HG02763 (cell line): ENCODE results near the gene HIVEP3.

Experiments
- ATAC-seq: cut with Tn5 transposase; IDR thresholded peaks from one replicate; pipeline ENCODE4 v1.9.1; 2021; ENCODE audit warnings: mild to moderate bottlenecking, moderate library complexity; ENCODE audit not compliant: unreplicated experiment

HIVEP3 gene

DNA sequence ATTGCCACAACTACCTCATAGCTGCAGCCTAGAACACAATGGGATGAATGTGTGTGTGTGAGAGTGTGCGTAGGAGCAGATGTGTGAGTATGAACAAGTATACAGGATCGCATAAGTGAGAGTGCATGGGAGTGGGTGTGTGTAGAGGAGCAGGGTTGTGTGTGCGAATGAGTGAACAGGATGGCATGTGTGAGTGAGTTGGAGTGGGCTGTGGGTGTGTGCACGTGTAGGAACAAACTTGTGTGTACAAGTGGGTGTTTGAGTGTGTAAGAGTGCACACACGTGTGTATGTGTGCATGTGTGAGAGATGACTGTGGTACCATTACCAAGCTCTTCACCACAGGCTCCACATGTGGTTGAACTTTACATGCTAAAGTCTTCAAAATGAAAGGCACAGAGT lies 258.8 kb downstream of the HIVEP3 start:
- ATAC-seq = no peak

DNA sequence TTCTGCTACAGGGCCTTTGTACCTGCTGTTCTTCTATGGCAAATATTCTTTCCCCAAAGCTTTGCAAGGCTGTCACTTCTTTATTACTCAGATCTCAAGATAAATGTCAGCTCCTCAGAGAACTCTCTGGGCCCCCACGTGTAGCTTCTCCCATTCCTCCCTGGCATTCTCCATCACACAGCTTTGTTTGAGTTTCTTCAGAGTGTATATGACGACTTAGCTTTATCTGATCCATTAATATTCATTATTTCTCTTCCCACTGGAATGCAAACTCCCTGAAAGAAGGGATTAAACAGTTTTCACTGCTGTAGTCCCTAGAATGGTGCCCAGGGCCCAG lies 259.6 kb downstream of the HIVEP3 start:
- no peak for ATAC-seq

DNA sequence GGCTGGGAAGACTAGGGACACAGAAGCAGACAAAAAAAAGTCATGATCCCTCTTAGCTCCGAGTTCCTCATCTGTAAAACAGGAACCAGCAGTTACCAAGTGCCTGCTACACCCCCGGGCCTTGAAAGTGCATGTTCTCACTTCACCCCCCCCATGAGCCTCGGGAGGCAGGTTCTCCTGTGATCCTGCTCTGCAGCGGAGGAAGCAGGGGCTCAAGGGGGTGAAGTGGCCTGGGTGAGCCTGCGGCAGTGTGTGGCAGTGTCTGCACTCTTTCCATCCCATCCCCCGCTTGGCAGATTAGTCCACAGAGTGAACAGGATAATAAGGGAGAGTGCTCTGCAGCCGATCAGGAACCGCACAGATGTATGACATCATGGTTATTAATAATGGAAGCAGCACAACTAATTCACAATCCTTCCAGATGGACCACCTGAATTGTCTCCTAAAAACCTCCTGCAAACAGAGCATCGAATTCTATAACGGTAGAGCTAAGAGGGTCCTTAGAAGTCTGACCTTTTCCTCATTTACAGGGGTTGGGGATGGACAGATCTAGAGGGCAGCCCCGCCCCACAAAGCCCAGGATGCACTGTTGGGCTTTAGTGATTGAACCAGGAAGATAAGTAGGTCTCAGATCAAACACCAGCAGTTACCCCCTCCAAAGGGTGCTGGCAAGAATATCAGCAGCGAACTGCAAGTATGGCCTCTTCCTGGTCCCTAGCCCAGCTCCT lies 260.1 kb downstream of the HIVEP3 start:
- ATAC-seq = no peak

DNA sequence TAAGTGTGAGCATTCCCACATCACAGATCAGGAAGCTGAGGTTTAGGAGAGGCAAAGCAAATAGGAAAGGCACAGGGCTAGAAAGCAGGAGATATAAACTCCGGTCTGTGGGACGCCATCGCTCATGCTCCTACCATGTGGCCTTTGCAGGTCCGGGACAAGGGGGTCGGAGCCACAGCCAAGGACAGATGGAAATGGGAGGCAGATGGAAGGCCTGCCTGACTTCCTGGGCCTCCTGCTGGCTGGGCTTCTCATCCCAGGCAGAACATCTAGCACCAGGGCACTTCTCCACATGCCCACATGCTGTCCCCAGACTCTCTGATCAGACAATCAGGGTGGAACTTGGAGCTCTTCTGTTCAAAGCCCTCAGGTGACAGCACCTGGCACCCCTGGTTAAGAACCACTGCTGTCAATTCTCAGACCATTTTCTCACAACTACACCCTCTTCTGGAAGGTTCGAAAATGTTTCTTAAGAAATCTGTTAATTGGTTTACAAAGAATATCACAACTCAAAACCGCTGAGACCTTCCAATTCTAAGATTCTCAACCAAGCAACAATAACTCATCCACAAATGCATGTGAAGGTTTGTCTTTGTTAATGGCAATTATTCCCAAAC lies 260.9 kb downstream of the HIVEP3 start:
- ATAC-seq = no peak

DNA sequence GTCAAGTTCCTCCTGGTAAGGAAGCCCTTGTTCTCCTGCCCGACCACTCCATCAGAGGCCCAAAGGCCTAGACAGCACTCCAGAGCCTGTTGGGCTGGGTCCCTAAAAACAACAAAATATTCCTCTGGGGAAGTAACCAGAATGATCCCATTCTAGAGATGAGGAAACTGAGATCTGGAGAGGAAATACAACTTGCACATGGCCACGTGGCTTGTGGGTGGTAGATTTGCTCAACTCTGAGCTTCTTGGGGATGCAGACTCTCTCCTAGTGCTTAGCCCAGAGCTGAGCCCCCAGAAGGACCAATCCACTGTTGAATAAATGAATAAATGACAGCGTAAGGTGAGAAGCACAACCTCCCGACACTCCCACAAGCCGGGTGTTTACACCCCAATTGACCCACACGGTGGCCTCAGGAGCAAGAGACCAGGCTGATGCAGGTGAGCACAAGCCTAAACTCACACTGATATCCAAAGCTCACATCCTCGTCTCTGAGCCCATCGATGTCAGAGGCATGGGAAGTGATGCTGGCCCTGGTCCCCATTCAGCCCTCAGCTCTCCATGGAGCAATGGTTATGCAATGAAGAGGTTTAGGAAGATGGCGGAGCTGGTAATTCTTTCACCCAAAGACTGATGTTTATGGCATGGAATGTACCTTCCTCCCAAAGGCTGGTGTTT lies 261.8 kb downstream of the HIVEP3 start:
- no peak for ATAC-seq

DNA sequence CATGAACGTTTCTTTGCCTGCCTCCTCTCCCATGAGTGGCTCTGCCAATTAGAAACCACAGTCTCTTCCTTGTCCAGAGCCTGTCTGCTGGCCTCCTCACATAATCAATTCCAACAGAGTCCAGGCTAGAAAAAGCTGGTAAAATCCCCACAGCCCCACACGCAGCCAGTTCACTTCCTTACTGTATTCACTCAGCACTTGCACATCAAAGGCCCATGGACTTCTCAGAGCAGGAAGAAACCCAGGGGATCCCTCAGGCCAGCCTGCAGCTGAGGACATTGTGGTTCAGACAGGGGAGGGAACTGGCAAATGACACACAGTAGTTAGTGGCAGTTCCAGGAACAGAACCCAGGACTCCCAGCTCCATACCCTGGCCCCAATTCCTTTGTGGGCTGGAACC lies 262.7 kb downstream of the HIVEP3 start:
- ATAC-seq = no peak

DNA sequence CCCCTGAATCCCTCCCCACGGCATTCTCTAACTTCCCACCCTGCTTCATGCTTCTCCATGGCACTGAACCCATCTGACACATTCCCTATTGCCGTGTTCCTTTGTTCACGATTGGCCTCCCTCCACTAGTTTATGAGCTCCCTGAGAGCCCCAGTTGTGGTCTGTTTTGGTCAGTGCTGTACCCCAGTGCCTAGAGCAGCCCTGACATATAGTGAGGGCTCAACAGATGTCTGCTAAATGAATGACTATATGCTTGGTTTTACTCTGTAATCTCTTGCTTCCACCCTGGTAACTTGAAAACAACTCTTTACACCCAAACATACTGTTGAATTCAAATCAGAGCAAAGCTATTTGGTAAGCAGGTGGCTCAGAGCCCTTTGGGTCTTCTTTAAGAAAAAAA lies 263.1 kb downstream of the HIVEP3 start:
- no peak for ATAC-seq

DNA sequence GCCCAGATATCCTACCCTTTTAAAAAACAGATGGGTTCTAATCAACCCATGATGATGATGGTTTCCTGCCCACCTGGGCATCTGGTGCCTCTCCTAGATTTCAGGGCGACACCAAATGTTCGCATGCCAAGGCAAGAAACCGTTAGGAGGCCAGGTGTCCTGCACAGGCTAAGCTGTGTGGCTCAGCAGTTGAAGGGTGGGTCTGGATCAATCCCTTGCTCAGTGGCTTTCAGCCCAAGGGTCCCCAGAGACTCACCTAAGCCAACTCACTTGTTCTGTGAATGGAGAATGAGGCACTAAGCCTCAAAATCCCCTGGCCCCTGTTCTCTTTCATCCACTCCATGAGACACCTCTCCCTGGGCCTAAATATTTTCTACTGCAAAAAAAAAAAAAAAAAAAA lies 265.1 kb downstream of the HIVEP3 start:
- no peak for ATAC-seq

DNA sequence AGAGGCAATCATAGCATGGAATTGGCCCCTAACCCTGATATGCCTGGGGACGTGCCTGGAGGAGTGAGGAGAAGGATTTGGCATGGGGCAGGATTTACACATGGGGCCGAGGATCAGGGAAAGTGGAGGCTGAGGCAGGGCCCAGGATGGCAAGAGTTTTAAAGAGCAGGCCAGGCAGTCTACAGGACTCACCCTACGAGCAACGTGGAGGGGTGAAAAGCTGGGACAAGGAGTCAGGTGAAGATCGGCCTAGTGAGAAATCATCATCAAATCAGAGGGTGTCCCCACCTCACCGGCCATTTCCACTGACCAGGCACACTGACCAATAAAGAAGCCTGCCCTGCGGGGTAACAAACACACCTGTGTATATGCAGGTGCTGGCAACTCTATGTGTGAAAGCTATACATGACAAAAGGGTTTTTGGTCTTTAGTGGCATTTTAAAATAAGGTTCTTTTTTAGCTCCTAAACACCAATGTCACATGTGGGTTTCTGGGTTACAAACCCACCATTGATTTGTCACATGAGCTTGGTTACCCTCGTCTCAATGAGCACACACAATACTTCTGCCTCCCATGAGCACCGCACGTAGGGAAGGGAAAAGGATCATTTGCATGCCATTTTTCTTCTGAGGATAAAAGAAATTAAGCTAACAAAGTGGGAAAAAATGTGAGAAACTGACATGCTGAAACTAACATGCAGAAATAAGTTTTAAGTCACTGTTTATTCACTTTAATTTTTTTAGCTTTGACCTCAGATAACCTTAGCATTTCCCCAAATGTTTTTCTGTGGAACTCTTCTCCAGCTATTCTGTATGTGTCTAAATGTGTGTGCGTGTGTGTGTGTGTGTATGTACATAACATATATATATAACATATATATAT lies 266.1 kb downstream of the HIVEP3 start:
- ATAC-seq = no peak

DNA sequence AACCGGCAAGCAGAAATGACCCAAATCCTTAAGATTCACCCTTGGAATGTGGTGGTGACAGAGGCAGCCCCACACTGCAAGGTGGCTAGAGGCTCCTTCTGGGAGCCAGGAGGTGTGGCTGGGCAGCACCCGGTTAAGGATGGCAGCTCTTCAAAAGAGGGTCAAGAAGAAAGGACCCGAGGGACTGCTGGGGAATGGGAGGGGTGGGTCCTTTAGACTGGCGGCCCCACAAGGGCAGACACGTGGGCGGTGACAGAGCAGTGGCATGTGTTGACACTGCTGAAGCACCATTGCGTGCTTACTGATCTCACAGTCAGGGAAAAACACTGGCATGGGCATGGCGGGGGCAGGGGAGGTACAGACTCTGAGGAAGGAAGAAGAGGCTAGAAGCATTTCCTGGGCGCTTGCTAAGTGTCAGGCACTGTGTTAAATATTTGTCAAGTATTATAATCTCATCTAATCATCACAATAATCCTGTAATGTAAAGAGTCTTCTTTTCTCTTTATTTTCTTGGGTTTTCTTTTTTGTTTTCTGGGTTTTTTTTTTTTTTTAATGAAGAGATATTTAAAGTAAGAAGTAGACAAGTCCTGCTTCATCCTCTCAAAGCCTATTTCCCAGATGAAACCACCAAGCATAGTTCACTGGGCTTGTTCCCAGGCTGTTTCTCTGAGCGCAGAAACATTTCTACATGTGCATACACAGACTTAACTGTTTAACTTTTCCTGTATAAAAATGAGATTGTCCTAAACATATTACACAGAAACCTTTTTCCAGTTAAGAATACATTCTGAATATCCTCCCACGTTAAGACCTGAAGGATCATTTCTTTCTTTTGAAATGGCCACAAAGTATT lies 268.5 kb downstream of the HIVEP3 start:
- no peak for ATAC-seq

DNA sequence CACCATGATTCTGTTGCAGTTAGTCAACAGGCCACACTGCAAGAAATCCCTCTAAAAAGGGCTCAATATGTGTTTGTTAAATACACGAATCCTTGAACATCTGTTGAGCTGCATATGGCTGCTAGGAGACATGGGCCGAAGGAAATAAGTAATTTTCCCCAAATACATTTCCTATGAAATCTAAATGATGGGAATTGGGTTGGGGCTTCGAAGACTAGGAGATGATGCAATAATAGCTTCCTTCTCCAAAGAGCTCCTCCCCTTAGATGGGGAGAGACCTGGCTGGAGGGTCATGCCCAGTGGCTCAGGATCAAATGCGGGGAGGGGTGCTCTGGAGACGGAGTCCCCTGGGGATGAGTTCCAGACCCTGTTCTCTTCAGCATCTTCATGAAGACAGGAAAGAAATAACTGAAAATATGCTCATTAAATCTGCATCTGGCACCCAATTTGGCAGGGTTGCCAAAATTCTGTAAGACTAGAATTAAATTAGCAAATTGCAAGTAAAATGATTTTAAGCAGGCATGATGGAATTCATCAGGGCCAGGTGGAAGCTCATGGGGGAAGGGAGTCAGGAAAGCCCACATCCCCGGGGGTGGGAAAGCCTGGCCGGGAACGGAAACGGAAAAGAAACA lies 269.2 kb downstream of the HIVEP3 start:
- ATAC-seq = no peak

DNA sequence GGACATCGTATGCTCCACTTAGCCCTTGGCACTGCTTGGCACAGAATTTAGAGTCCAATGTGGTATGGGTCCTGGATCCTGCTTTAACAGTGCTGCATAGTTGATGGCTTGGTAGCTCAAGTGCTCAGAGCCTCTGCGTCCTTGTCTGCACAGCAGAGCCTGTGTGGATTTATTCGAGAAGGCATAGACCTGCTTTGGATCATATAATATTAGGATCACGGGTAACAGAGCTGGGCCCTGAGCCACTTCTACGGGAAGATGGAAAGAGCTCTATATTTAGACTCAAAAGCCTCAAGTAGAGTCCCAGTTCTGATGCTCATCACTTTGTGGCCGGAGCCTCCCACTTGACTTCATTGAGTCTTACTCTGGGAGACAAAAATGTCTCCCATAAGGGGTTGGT lies 269.9 kb downstream of the HIVEP3 start:
- no peak for ATAC-seq

DNA sequence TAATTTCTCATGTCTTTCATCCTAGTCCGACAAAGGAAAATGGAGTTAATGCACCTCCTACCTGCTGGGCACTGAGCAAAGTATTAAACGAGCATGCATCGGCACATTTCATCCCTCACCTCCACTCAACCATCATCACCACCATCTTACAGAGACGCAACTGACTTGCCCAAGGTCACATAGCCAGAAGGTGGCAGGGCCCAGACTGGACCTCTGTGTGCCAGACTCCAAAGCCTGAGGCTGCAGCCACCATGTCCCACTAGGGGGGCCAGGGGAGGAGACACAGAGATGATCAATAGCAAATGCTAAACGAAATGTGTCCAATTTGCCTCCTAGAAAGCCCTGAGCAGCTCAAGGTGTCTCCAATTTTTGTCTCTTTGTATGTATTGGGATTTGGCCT lies 270.5 kb downstream of the HIVEP3 start:
- ATAC-seq = no peak

DNA sequence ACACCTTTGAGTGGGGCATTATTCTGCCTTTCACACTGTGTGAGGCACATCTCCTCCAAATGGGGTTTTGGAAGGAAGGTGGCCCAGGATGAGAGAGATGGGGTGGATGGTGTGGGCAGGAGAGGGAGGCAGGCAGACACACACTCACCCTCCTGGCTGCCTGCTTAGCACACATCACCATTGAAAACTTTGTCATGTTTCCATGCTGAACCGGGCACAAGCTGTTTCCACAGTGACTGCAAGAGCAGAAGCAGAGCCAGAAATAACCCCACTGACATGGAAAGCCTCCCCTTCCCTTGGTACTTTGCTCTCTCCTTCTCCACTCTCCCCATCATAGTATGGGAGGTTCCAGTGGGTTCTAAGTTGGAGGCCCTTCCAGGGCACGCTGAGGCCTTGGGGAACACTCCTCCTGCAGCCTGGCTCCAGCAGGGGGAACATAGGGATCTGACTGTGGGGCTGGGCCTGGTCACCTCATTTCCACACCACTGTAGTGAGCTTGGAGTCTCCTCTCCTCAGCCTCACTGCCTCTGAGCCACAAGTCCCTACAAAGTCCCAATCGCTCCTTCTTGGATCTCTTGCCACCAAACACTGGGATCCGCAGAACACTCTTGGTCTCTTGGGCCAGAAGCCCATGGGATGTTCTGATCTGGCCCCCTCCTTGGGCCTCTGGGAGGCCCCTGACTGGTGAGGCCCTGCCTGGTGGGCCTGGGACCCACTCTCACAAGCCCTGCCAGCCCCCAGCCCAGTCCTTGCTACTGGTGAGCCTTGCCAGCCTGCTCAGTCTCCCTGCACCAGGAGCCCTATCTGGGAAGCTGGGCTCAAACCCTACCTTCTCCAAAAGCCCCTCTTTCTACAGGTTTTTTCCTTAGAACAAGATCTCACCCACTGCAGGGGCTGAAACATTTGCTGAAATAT lies 271.2 kb downstream of the HIVEP3 start:
- ATAC-seq = no peak

DNA sequence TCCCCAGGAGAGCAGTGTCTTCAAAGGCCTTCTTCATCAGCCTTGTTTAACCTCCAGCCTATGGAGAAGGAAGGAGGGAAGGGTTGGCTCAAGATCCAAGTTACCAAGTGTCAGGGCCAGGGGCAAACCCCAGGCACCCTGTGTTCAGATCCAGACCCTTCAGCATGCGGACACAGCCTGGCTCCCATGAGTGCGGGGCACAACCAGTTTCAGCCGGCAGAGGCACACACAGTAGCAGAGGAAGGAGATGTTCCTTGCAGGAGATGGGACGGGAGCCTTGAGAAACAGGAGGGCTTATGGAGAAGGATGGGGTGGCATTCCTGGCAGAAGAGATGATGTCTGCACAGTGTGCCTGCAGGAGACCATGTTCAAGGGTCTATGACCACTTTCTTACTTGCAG lies 272.5 kb downstream of the HIVEP3 start:
- no peak for ATAC-seq

DNA sequence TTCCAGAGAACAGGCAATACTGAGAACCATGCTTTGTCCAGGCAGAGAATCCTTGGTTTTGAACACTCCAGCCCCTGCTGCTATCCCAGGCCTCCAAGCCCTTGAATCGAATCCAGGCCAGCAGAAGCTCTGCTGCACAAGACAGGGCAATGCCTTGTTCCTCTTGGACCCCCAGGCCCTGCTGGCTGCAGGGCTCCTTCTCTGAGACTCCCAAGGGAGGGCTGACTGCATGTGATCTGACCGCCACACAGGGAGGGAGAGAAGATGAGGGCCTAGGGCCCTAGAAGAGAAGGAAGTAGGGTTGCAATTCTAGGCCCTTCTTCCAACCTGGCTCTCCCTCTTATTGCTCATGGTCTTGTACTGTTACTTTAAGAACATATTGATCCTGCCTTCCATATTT lies 273.7 kb downstream of the HIVEP3 start:
- no peak for ATAC-seq

DNA sequence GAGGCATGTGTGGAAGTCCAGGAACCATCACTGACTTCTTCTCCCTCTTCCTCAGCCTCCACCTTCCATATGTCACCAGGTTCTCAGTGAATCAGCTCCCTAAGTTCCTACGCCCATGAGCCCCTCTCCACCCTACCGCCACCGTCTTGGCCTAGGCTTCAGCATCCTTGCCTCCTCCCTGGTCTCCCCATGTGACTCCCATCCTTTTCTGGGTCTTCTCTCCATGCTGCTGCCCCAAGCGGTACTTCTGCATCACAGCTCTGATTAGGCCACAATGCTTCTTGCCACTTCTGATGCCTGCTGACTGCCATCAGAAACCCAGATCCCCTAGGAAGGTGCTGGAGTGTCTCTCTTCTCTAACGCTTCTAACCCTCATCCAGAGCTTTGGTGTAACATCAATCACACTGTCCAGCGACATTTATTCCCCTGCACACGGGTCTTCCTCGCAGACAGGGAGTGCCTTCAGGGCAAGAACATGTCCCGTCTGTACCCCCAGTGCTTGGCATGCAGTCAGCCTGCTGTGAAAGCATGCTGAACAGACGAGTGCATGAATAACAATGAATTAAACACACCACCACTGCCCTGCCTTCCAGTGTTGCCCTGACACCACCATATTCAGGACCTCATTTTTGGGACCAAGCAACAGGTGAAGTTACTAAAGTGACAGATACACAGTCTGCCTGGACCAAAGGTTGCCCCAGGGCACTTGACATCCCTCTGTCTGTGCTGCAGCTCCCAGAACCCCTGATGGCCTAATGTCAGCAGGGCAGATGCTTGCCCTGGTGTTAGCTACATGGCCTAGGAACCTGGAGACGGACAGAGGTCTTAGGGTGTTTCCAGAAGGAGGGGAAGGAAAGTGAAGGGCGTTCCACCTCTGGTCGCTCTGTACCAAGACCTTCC lies 275.6 kb downstream of the HIVEP3 start:
- ATAC-seq = no peak

DNA sequence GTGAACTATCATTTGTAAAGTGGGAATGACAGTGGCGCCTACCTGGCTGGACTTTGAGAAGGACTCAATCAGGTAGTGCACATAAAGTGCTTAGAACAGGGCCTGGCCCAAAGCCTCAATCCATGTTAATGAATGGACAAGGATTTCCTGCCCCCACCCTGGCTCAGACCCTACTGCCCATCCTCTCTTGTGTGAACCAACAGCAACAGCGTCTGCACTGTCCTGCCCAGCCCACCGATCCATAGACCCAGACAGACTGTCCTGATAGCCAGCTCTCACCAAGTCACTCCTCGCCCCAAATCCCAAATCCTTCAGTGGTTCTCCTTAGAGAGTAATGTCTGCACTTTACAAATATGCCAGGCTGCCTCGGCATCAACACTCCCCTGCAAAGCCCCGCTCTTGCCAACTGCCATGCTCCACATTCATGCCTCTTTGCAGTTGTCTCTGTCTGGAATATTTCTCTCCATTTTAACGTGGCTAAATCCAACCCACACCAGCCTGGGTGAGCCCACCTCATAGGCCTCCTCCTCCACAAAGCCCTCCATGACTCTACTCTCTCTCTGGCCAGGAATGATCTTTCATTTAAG lies 276.7 kb downstream of the HIVEP3 start:
- ATAC-seq = no peak
